DOHH2 (cell line): ENCODE data around the gene TFAP2A.

ENCODE experiments used
- H3F3A ChIP-seq: fragments of 200-600 bp; sonication (generic), shearing (Covaris generic); 2 replicates; pipeline ENCODE4 v1.6.0; 2016; ENCODE audit warnings: antibody characterized with exemption, mild to moderate bottlenecking; ENCODE audit not compliant: control insufficient read depth, insufficient read depth
- H3K27ac ChIP-seq: fragments of 200-600 bp; sonication (generic); 2 replicates; pipeline ENCODE4 v1.5.1; 2014; ENCODE audit warnings: low read depth, mild to moderate bottlenecking, low read length, moderate library complexity
- H3K27me3 ChIP-seq: fragments of 200-600 bp; sonication (generic); 2 replicates; pipeline ENCODE4 v1.6.1; 2014; ENCODE audit warnings: mild to moderate bottlenecking, low read length, mixed read lengths; ENCODE audit not compliant: control insufficient read depth
- H3K36me3 ChIP-seq: fragments of 200-600 bp; sonication (generic); 2 replicates; pipeline ENCODE4 v1.6.1; 2014; ENCODE audit warnings: mild to moderate bottlenecking, low read length, moderate library complexity, mixed read lengths; ENCODE audit not compliant: control insufficient read depth
- H3K4me1 ChIP-seq: fragments of 200-600 bp; sonication (generic); 2 replicates; pipeline ENCODE4 v1.6.1; 2014; ENCODE audit warnings: mild to moderate bottlenecking, low read length, mixed read lengths; ENCODE audit not compliant: control insufficient read depth
- H3K4me2 ChIP-seq: fragments of 200-600 bp; sonication (generic); 2 replicates; pipeline ENCODE4 v1.6.0; 2014; ENCODE audit warnings: mild to moderate bottlenecking, low read length, moderate library complexity
- H3K4me3 ChIP-seq: fragments of 200-600 bp; sonication (generic); 2 replicates; pipeline ENCODE4 v1.5.1; 2014; ENCODE audit warnings: mild to moderate bottlenecking, low read length, mixed read lengths
- H3K79me2 ChIP-seq: fragments of 200-600 bp; sonication (generic); 2 replicates; pipeline ENCODE4 v1.6.1; 2014; ENCODE audit warnings: mild to moderate bottlenecking, low read length, mixed read lengths; ENCODE audit not compliant: control insufficient read depth
- H3K9me2 ChIP-seq: fragments of 200-600 bp; sonication (generic); replicated peaks from 2 replicates; pipeline ENCODE4 v1.6.1; 2014; ENCODE audit warnings: mild to moderate bottlenecking, low read length, mixed read lengths; ENCODE audit not compliant: control insufficient read depth
- H3K9me3 ChIP-seq: fragments of 200-600 bp; sonication (generic); 2 replicates; pipeline ENCODE4 v1.6.1; 2014; ENCODE audit warnings: antibody characterized with exemption, low read length, mixed read lengths; ENCODE audit not compliant: control insufficient read depth, insufficient read depth
- H4K20me1 ChIP-seq: fragments of 200-600 bp; sonication (generic); 2 replicates; pipeline ENCODE4 v1.6.0; 2014; ENCODE audit warnings: low read depth, mild to moderate bottlenecking, antibody characterized with exemption, low read length, moderate library complexity; ENCODE audit not compliant: control insufficient read depth, insufficient read depth
- CTCF ChIP-seq: fragments of 200-600 bp; sonication (generic); IDR thresholded peaks from one replicate; pipeline ENCODE4 v1.5.1; 2014; ENCODE audit warnings: antibody characterized with exemption, mild to moderate bottlenecking, low read depth, low read length; ENCODE audit not compliant: poor library complexity, severe bottlenecking
- EZH2phosphoT487 ChIP-seq: fragments of 200-600 bp; sonication (generic); IDR thresholded peaks from 2 replicates; pipeline ENCODE4 v1.6.1; 2017; ENCODE audit warnings: borderline replicate concordance, mild to moderate bottlenecking, antibody characterized with exemption, low read length, moderate library complexity, mixed read lengths

The TFAP2A gene

GRCh38 chr6:10373642-10374359 lies 41.1 kb downstream of the TFAP2A start:
- Histone ChIP-seq H4K20me1 (no peaks in the 10 kb centered on the region), H3K79me2 (no peaks in the 10 kb centered on the region), H3K27me3 (no peaks in the 10 kb centered on the region), H3K4me3 (no peak overlapping the region), H3F3A (no peaks in the 10 kb centered on the region), H3K4me2 (no peak overlapping the region), H3K9me3 (no peaks in the 10 kb centered on the region), H3K27ac (no peak overlapping the region), H3K9me2 (no peaks in the 10 kb centered on the region), H3K36me3 (no peaks in the 10 kb centered on the region), H3K4me1 (no peaks in the 10 kb centered on the region)
- TF ChIP-seq CTCF (no peak), EZH2phosphoT487 (no peak)

- Histone ChIP-seq H3K27ac (no peak overlapping the region), H3K4me2 (no peak overlapping the region), H3K36me3 (no peaks in the 10 kb centered on the region), H3K9me2 (no peaks in the 10 kb centered on the region), H4K20me1 (no peaks in the 10 kb centered on the region), H3K4me3 (no peak overlapping the region), H3K27me3 (no peaks in the 10 kb centered on the region), H3K9me3 (no peaks in the 10 kb centered on the region), H3F3A (no peaks in the 10 kb centered on the region), H3K79me2 (no peaks in the 10 kb centered on the region), H3K4me1 (no peaks in the 10 kb centered on the region)
- TF ChIP-seq EZH2phosphoT487: no peak
- TF ChIP-seq CTCF: no peak
These were observed 45.0 kb downstream of the TFAP2A start for GRCh38 chr6:10369896-10370295.

- Histone ChIP-seq H4K20me1 (no peaks in the 10 kb centered on the region), H3K27me3 (no peaks in the 10 kb centered on the region), H3K27ac (no peak overlapping the region), H3K4me2 (no peak overlapping the region), H3K9me2 (no peaks in the 10 kb centered on the region), H3F3A (no peaks in the 10 kb centered on the region), H3K79me2 (no peaks in the 10 kb centered on the region), H3K4me3 (no peak overlapping the region), H3K4me1 (no peaks in the 10 kb centered on the region), H3K36me3 (no peaks in the 10 kb centered on the region), H3K9me3 (no peaks in the 10 kb centered on the region)
- TF ChIP-seq EZH2phosphoT487 (no peak), CTCF (no peak)
These were observed 46.0 kb downstream of the TFAP2A start for GRCh38 chr6:10368861-10369260.
